Endothelial cell of umbilical vein (primary cell): ENCODE results near the gene PPFIA2. TPM values are rescaled to one million over a fixed set of nuclear protein-coding genes. Genes with fewer than 3 reads are reported as not detected.

Experiments
- BruUV-seq: library from RNA; stranded (reverse); fragments of 400-500 nt; replicated peaks from 2 replicates; lab custom pipeline; 2021; lab: Mats Ljungman, UMichigan
- CTCF ChIA-PET: fragments of 300-600, 350-600 bp; sonication (Branson Sonifier 250); formaldehyde crosslinking; loops from one replicate; lab custom pipeline; 2021; ENCODE audit warnings: antibody characterized with exemption, inconsistent platforms; lab: Charles Lee
- POLR2A ChIA-PET: fragments of 300-600, 350-600 bp; sonication (Branson Sonifier 250); formaldehyde crosslinking; loops from one replicate; lab custom pipeline; 2021; ENCODE audit warnings: antibody characterized with exemption, inconsistent platforms; lab: Charles Lee
- DNase-seq: peaks from one replicate; pipeline ENCODE4 v3.0.0-alpha.2; 2011; ENCODE audit warnings: low read depth, low spot score
- FAIRE-seq: peaks from 2 replicates; lab custom pipeline; 2011; peaks lifted over from hg19 to GRCh38; lab: Jason Lieb, UNC
- H2AFZ ChIP-seq: 2 replicates; pipeline ENCODE4 v1.6.0; 2012; ENCODE audit warnings: low read depth, low read length, control low read depth, inconsistent platforms
- H3K27ac ChIP-seq: 2 replicates; pipeline ENCODE4 v1.5.1; 2011; ENCODE audit warnings: low read depth, mild to moderate bottlenecking, control low read depth, low read length, moderate library complexity; ENCODE audit not compliant: insufficient read depth
- H3K27me3 ChIP-seq, 2 experiments: 2 replicates each; pipeline versions ENCODE4 v1.6.0 to v1.6.1; 2011; ENCODE audit warnings: low read length in 2 of 2, mixed read lengths in 1 of 2; ENCODE audit not compliant: control insufficient read depth in 2 of 2, insufficient read depth in 2 of 2
- H3K36me3 ChIP-seq, 2 experiments: 2 replicates in 1 of 2; 3 replicates in 1 of 2; pipeline ENCODE4 v1.5.1; 2011; ENCODE audit warnings: low read length in 2 of 2, mild to moderate bottlenecking in 1 of 2, moderate library complexity in 1 of 2; ENCODE audit not compliant: control insufficient read depth in 2 of 2, insufficient read depth in 2 of 2; ENCODE audit errors: extremely low read depth in 1 of 2
- H3K4me1 ChIP-seq: 3 replicates; pipeline ENCODE4 v1.5.1; 2011; ENCODE audit warnings: mild to moderate bottlenecking, low read length; ENCODE audit not compliant: control insufficient read depth, insufficient read depth; ENCODE audit errors: extremely low read depth
- H3K4me2 ChIP-seq: 2 replicates; pipeline ENCODE4 v1.6.1; 2011; ENCODE audit warnings: low read length, control low read depth, mixed read lengths; ENCODE audit not compliant: insufficient read depth
- H3K4me3 ChIP-seq, 3 experiments: fragments of 200-600 bp in 1 of 3; sonication (generic), shearing (Covaris generic) in 1 of 3; replicated peaks in 1 of 3; 2 replicates each; pipeline ENCODE4 v1.5.1; 2011 to 2016; ENCODE audit warnings: control low read depth in 3 of 3, low read length in 3 of 3, mild to moderate bottlenecking in 2 of 3, inconsistent platforms in 1 of 3, low read depth in 1 of 3, moderate library complexity in 1 of 3; ENCODE audit not compliant: insufficient read depth in 1 of 3
- H3K79me2 ChIP-seq: 2 replicates; pipeline ENCODE4 v1.6.0; 2012; ENCODE audit warnings: low read length, inconsistent platforms; ENCODE audit not compliant: control insufficient read depth, insufficient read depth
- H3K9ac ChIP-seq: replicated peaks from 2 replicates; pipeline ENCODE3; 2011; ENCODE audit warnings: low read length, control low read depth; ENCODE audit not compliant: insufficient read depth; ENCODE audit errors: extremely low read depth
- H3K9me1 ChIP-seq: replicated peaks from 3 replicates; pipeline ENCODE4 v1.6.0; 2011; ENCODE audit warnings: mild to moderate bottlenecking, low read length; ENCODE audit not compliant: control insufficient read depth, insufficient read depth; ENCODE audit errors: extremely low read depth
- H3K9me3 ChIP-seq: replicated peaks from 2 replicates; pipeline ENCODE4 v1.5.1; 2012; ENCODE audit warnings: low read length, inconsistent platforms; ENCODE audit not compliant: control insufficient read depth, insufficient read depth
- H4K20me1 ChIP-seq: replicated peaks from 2 replicates; pipeline ENCODE3; 2011; ENCODE audit warnings: mild to moderate bottlenecking, low read length; ENCODE audit not compliant: control insufficient read depth, insufficient read depth; ENCODE audit errors: extremely low read depth
- EZH2 ChIP-seq: IDR thresholded peaks from 2 replicates; pipeline ENCODE4 v1.6.1; 2012; ENCODE audit warnings: borderline replicate concordance, low read depth, mild to moderate bottlenecking, moderate library complexity, low read length, inconsistent platforms; ENCODE audit not compliant: severe bottlenecking
- GATA2 ChIP-seq: IDR thresholded peaks from 2 replicates; pipeline ENCODE4 v1.7.0; 2011; ENCODE audit warnings: low read depth, mild to moderate bottlenecking, moderate library complexity, mixed read lengths, low read length; ENCODE audit not compliant: insufficient read length, insufficient read depth
- JUN ChIP-seq: IDR thresholded peaks from 2 replicates; pipeline ENCODE4 v1.6.1; 2011; ENCODE audit warnings: borderline replicate concordance, low read depth; ENCODE audit not compliant: insufficient read length, insufficient read depth
- MYC ChIP-seq: IDR thresholded peaks from one replicate; pipeline ENCODE4 v1.6.1; 2011; ENCODE audit warnings: mild to moderate bottlenecking, low read depth, low read length
- POLR2A ChIP-seq: IDR thresholded peaks from 2 replicates; pipeline ENCODE4 v1.6.1; 2012; ENCODE audit warnings: low read depth, mild to moderate bottlenecking, control low read depth, low read length
- POLR2AphosphoS5 ChIP-seq: IDR thresholded peaks from 2 replicates; pipeline ENCODE4 v1.6.1; 2012; ENCODE audit warnings: low read depth, mild to moderate bottlenecking, control low read depth, low read length, moderate library complexity; ENCODE audit not compliant: insufficient read depth
- dilution Hi-C: fragments of 300-500 bp; cut with MboI; formaldehyde crosslinking; loops from one replicate; pipeline ENCODE4 v1.15.0; 2019; ENCODE audit warnings: low sequenced_read_pairs; ENCODE audit not compliant: extremely low pct_ligation_motif_present
- intact Hi-C: fragments of 100-400 bp; cut with micrococcal nuclease; formaldehyde crosslinking; loops from one replicate; pipeline ENCODE4 v1.10.0; 2022
- polyA plus RNA-seq, 4 experiments: library from polyadenylated mRNA; depleted of rRNA in 3 of 4; stranded (reverse) in 3 of 4; unstranded in 1 of 4; fragments of >200 nt; gene quantifications; 2 replicates each; pipeline versions ENCODE4 v1.2.1 to v1.2.3, GENCODE V29; 2011 to 2012; ENCODE audit warnings: missing spikeins in 1 of 4
- total RNA-seq: library from RNA; stranded (reverse); gene quantifications from 2 replicates; pipeline ENCODE4 v1.2.3, GENCODE V29; 2021
- TF ChIP-seq, protein P1 (sequence below), 2 donors: IDR thresholded peaks; 1 replicate in 1 of 2; 2 replicates in 1 of 2; pipeline ENCODE4 v1.5.1; 2011; ENCODE audit warnings: low read length in 2 of 2, mild to moderate bottlenecking in 2 of 2, moderate library complexity in 2 of 2, control low read depth in 1 of 2, inconsistent platforms in 1 of 2, low read depth in 1 of 2; ENCODE audit not compliant: insufficient read depth in 1 of 2; ENCODE audit errors: extremely low read depth in 1 of 2
- TF ChIP-seq, protein P2 (sequence below): IDR thresholded peaks from 2 replicates; pipeline ENCODE4 v1.6.1; 2011; ENCODE audit not compliant: insufficient read depth, insufficient read length

The PPFIA2 gene
- total and polyA plus RNA-seq, 2 donors (not counting 3 experiments of a cell fraction or from before 2014, with no cell fraction given): not detected

GRCh38 chr12:81792666-81793065 lies 33.5 kb upstream of the PPFIA2 start:
- intact Hi-C loops: no loop called here
- no peak for FAIRE-seq

More at GRCh38 chr12:81792666-81793065, 33.5 kb upstream of the PPFIA2 start:
- no peaks in the 10 kb centered on the region for H3K27me3 ChIP-seq
- dilution Hi-C loops: no loop called here
- ChIA-PET CTCF (no interaction called here), POLR2A (no interaction called here)
- H2AFZ ChIP-seq: no peak overlapping the region
- no peaks in the 10 kb centered on the region for H3K4me1 ChIP-seq
- no TSS peak for BruUV-seq
- H3K9me1 ChIP-seq: no peaks in the 10 kb centered on the region
- no peaks in the 10 kb centered on the region for H3K36me3 ChIP-seq
- TF ChIP-seq EZH2 (no peak), JUN (no peak), GATA2 (no peak), POLR2AphosphoS5 (no peak), MYC (no peak), POLR2A (no peak)
- TF ChIP-seq, protein P1, sequence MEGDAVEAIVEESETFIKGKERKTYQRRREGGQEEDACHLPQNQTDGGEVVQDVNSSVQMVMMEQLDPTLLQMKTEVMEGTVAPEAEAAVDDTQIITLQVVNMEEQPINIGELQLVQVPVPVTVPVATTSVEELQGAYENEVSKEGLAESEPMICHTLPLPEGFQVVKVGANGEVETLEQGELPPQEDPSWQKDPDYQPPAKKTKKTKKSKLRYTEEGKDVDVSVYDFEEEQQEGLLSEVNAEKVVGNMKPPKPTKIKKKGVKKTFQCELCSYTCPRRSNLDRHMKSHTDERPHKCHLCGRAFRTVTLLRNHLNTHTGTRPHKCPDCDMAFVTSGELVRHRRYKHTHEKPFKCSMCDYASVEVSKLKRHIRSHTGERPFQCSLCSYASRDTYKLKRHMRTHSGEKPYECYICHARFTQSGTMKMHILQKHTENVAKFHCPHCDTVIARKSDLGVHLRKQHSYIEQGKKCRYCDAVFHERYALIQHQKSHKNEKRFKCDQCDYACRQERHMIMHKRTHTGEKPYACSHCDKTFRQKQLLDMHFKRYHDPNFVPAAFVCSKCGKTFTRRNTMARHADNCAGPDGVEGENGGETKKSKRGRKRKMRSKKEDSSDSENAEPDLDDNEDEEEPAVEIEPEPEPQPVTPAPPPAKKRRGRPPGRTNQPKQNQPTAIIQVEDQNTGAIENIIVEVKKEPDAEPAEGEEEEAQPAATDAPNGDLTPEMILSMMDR (IDR thresholded peaks at IDR 0.05; ENCODE audit: extremely low read depth in 1 of 2, insufficient read depth in 1 of 2, low read depth in 1 of 2, low read length in 2 of 2): no peak
- TF ChIP-seq, protein P2, sequence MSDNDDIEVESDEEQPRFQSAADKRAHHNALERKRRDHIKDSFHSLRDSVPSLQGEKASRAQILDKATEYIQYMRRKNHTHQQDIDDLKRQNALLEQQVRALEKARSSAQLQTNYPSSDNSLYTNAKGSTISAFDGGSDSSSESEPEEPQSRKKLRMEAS: no peak
- no peak overlapping the region for H3K9ac ChIP-seq
- DNase-seq: no peak
- H3K27ac ChIP-seq: no peak overlapping the region
- no peaks in the 10 kb centered on the region for H4K20me1 ChIP-seq
- no peaks in the 10 kb centered on the region for H3K9me3 ChIP-seq
- no peak overlapping the region for H3K4me2 ChIP-seq
- no peaks in the 10 kb centered on the region for H3K79me2 ChIP-seq
- no peak overlapping the region for H3K4me3 ChIP-seq
